Measurements from ENCODE around the gene EHBP1L1.

EHBP1L1 gene

GRCh38 chr11:65575568-65576231 is at the start of gene EHBP1L1:
EHBP1L1 (plus strand) TSS chr11:65576053; CDS start chr11:65576303, 250 bp downstream.
- no peak for DNase-seq (ENCODE audit: low read depth)

GRCh38 chr11:65526744-65527143 is 49.1 kb upstream of the EHBP1L1 start:
- no peak for DNase-seq (ENCODE audit: low read depth)

- no peak for DNase-seq (ENCODE audit: low read depth)
These were observed 47.0 kb upstream of the EHBP1L1 start for GRCh38 chr11:65528819-65529350.

- no peak for DNase-seq (ENCODE audit: low read depth)
These were observed 46.2 kb upstream of the EHBP1L1 start for GRCh38 chr11:65529475-65530156.

- no peak for DNase-seq (ENCODE audit: low read depth)
These were observed 45.7 kb upstream of the EHBP1L1 start for GRCh38 chr11:65530157-65530496.

- no peak for DNase-seq (ENCODE audit: low read depth)
These were observed 43.3 kb upstream of the EHBP1L1 start for GRCh38 chr11:65532388-65533064.

- no peak for DNase-seq (ENCODE audit: low read depth)
These were observed 40.8 kb upstream of the EHBP1L1 start for GRCh38 chr11:65535102-65535501.

GRCh38 chr11:65536412-65537295 is 39.2 kb upstream of the EHBP1L1 start:
- no peak for DNase-seq (ENCODE audit: low read depth)

- no peak for DNase-seq (ENCODE audit: low read depth)
These were observed 38.6 kb upstream of the EHBP1L1 start for GRCh38 chr11:65537296-65537597.

- no peak for DNase-seq (ENCODE audit: low read depth)
These were observed 38.1 kb upstream of the EHBP1L1 start for GRCh38 chr11:65537620-65538231.

GRCh38 chr11:65538232-65538914 is 37.5 kb upstream of the EHBP1L1 start:
- DNase-seq (ENCODE audit: low read depth): no peak

- no peak for DNase-seq (ENCODE audit: low read depth)
These were observed 36.7 kb upstream of the EHBP1L1 start for GRCh38 chr11:65538915-65539743.

GRCh38 chr11:65539744-65540289 is 36.0 kb upstream of the EHBP1L1 start:
- no peak for DNase-seq (ENCODE audit: low read depth)

- peak; percentile 73 for DNase-seq (ENCODE audit: low read depth)
These were observed 35.4 kb upstream of the EHBP1L1 start for GRCh38 chr11:65540290-65541092.

GRCh38 chr11:65541093-65541982 is 34.5 kb upstream of the EHBP1L1 start:
- DNase-seq (ENCODE audit: low read depth): no peak

GRCh38 chr11:65542738-65543390 is 33.0 kb upstream of the EHBP1L1 start:
- DNase-seq (ENCODE audit: low read depth): no peak

- DNase-seq (ENCODE audit: low read depth): no peak
These were observed 30.0 kb upstream of the EHBP1L1 start for GRCh38 chr11:65545853-65546216.

All from fibroblast of the conjunctiva (primary cell).